NCI-H1436 treated with DMSO at 0.1 percent for 48 hours (cell line): Measurements from ENCODE around the gene TEAD1.
"Not testable (repeated sequence)": the region's sequence is repeated elsewhere in the genome, so short reads cannot be mapped to it uniquely, and the experiment has no call there.

ENCODE experiments used
- DNase-seq: peaks from one replicate; lab custom pipeline; 2025; lab: John Stamatoyannopoulos, UW

TEAD1 gene

GRCh38 chr11:12737024-12737423 is 62.8 kb downstream of the TEAD1 start:
- no peak for DNase-seq

- DNase-seq = no peak
These were observed 67.5 kb downstream of the TEAD1 start for GRCh38 chr11:12741671-12742216.

- DNase-seq = no peak
These were observed 69.7 kb downstream of the TEAD1 start for GRCh38 chr11:12743834-12744449.

- DNase-seq = no peak
These were observed 70.7 kb downstream of the TEAD1 start for GRCh38 chr11:12744826-12745502.

- DNase-seq = no peak
These were observed 71.6 kb downstream of the TEAD1 start for GRCh38 chr11:12745787-12746186.

GRCh38 chr11:12746593-12747097 is 72.4 kb downstream of the TEAD1 start:
- DNase-seq = peak; percentile 84

GRCh38 chr11:12748561-12748960 is 74.3 kb downstream of the TEAD1 start:
- DNase-seq = no peak

GRCh38 chr11:12749442-12749841 is 75.2 kb downstream of the TEAD1 start:
- no peak for DNase-seq

GRCh38 chr11:12750181-12750580 is 76.0 kb downstream of the TEAD1 start:
- DNase-seq = no peak

- no peak for DNase-seq
These were observed 78.8 kb downstream of the TEAD1 start for GRCh38 chr11:12752868-12753524.

- no peak for DNase-seq
These were observed 79.8 kb downstream of the TEAD1 start for GRCh38 chr11:12754021-12754420.

- DNase-seq = no peak
These were observed 80.5 kb downstream of the TEAD1 start for GRCh38 chr11:12754582-12755234.

GRCh38 chr11:12755510-12756453 is 81.6 kb downstream of the TEAD1 start:
- DNase-seq = peak; percentile 86

GRCh38 chr11:12756454-12756806 is 82.2 kb downstream of the TEAD1 start:
- DNase-seq = no peak

- DNase-seq = no peak
These were observed 82.6 kb downstream of the TEAD1 start for GRCh38 chr11:12756867-12757266.

- no peak for DNase-seq
These were observed 83.2 kb downstream of the TEAD1 start for GRCh38 chr11:12757416-12757815.

- DNase-seq = not testable (repeated sequence)
These were observed 83.9 kb downstream of the TEAD1 start for GRCh38 chr11:12758117-12758516.

- no peak for DNase-seq
These were observed 86.8 kb downstream of the TEAD1 start for GRCh38 chr11:12761029-12761428.

GRCh38 chr11:12762278-12762677 is 88.1 kb downstream of the TEAD1 start:
- no peak for DNase-seq

GRCh38 chr11:12762696-12763324 is 88.6 kb downstream of the TEAD1 start:
- DNase-seq = no peak
